Nephron (organoid): ENCODE measurements around the gene S1PR2.

ENCODE experiments used
- H3K27ac Mint-ChIP-seq, 3 experiments: 2 replicates each; pipeline ENCODE4 v1.8.0; 2020; ENCODE audit warnings: mixed read lengths in 3 of 3, mild to moderate bottlenecking in 2 of 3, moderate library complexity in 1 of 3
- H3K27me3 Mint-ChIP-seq: 2 replicates; pipeline ENCODE4 v1.8.0; 2021; ENCODE audit warnings: low read depth, mild to moderate bottlenecking, moderate library complexity, mixed read lengths
- H3K36me3 Mint-ChIP-seq: 2 replicates; pipeline ENCODE4 v1.8.0; 2020; ENCODE audit warnings: low read depth, mixed read lengths
- H3K4me1 Mint-ChIP-seq: 2 replicates; pipeline ENCODE4 v1.8.0; 2020; ENCODE audit warnings: mixed read lengths
- H3K4me3 Mint-ChIP-seq, 3 experiments: 2 replicates each; pipeline ENCODE4 v1.8.0; 2020; ENCODE audit warnings: mild to moderate bottlenecking in 3 of 3, mixed read lengths in 3 of 3, moderate library complexity in 2 of 3
- H3K9me3 Mint-ChIP-seq: 2 replicates; pipeline ENCODE4 v1.8.0; 2020; ENCODE audit warnings: mixed read lengths
- TF ChIP-seq, protein P1 (sequence below), 3 experiments: fragments of 200-600 bp; sonication (generic); IDR thresholded peaks; one replicate each; pipeline ENCODE4 v1.5.0; 2021; ENCODE audit warnings: antibody characterized with exemption in 3 of 3; ENCODE audit not compliant: unreplicated experiment in 3 of 3

The S1PR2 gene, protein sequence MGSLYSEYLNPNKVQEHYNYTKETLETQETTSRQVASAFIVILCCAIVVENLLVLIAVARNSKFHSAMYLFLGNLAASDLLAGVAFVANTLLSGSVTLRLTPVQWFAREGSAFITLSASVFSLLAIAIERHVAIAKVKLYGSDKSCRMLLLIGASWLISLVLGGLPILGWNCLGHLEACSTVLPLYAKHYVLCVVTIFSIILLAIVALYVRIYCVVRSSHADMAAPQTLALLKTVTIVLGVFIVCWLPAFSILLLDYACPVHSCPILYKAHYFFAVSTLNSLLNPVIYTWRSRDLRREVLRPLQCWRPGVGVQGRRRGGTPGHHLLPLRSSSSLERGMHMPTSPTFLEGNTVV

GRCh38 chr19:10230861-10231611 lies at the start of gene S1PR2:
TSS of gene S1PR2 (minus strand) at chr19:10231331. CDS start at chr19:10224905, 6,426 bp downstream.
- Mint-ChIP-seq H3K27me3 (no peaks in the 10 kb centered on the region), H3K36me3 (no peaks in the 10 kb centered on the region), H3K4me3 (peak within 1 kb of the TSS; percentile 91 to 94 (median 92)), H3K9me3 (no peaks in the 10 kb centered on the region), H3K27ac (peak within 1 kb of the TSS; percentile 92 to 93 (median 93)), H3K4me1 (peaks cover 26% of the 10 kb centered on the region)
- TF ChIP-seq, protein P1, sequence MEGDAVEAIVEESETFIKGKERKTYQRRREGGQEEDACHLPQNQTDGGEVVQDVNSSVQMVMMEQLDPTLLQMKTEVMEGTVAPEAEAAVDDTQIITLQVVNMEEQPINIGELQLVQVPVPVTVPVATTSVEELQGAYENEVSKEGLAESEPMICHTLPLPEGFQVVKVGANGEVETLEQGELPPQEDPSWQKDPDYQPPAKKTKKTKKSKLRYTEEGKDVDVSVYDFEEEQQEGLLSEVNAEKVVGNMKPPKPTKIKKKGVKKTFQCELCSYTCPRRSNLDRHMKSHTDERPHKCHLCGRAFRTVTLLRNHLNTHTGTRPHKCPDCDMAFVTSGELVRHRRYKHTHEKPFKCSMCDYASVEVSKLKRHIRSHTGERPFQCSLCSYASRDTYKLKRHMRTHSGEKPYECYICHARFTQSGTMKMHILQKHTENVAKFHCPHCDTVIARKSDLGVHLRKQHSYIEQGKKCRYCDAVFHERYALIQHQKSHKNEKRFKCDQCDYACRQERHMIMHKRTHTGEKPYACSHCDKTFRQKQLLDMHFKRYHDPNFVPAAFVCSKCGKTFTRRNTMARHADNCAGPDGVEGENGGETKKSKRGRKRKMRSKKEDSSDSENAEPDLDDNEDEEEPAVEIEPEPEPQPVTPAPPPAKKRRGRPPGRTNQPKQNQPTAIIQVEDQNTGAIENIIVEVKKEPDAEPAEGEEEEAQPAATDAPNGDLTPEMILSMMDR (IDR thresholded peaks at IDR 0.05; ENCODE audit: unreplicated experiment in 3 of 3): no peak

- Mint-ChIP-seq H3K27me3 (peaks cover 19% of the 10 kb centered on the region), H3K27ac (peak overlapping the region in 1 of 3 experiments; percentile 45), H3K9me3 (no peaks in the 10 kb centered on the region), H3K36me3 (peaks cover 1% of the 10 kb centered on the region), H3K4me3 (no peak overlapping the region), H3K4me1 (no peaks in the 10 kb centered on the region)
- TF ChIP-seq, protein P1 (IDR thresholded peaks at IDR 0.05; ENCODE audit: unreplicated experiment in 3 of 3): no peak
Measured at GRCh38 chr19:10279737-10280442, 48.8 kb upstream of the S1PR2 start.

DNA sequence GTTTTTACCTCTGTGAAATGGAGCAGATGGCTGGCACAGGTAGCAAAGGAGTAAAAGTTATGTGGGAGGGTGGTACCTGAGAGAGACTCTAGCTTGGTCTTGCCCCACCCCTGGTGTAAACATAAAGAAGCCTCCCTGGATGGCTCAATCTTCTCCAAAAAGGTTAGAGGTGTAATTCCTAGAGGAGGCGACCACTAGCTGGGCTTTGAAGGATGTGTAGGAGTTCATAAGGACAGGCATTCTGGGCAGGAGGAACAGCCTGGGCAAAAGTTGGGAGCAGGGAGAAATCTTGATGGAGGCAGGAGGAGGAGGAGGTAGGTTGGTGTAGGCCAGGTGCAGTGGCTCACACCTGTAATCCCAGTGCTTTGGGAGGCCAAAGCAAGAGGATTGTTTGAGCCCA lies 47.8 kb upstream of the S1PR2 start:
- H3K27ac Mint-ChIP-seq: no peak overlapping the region

DNA sequence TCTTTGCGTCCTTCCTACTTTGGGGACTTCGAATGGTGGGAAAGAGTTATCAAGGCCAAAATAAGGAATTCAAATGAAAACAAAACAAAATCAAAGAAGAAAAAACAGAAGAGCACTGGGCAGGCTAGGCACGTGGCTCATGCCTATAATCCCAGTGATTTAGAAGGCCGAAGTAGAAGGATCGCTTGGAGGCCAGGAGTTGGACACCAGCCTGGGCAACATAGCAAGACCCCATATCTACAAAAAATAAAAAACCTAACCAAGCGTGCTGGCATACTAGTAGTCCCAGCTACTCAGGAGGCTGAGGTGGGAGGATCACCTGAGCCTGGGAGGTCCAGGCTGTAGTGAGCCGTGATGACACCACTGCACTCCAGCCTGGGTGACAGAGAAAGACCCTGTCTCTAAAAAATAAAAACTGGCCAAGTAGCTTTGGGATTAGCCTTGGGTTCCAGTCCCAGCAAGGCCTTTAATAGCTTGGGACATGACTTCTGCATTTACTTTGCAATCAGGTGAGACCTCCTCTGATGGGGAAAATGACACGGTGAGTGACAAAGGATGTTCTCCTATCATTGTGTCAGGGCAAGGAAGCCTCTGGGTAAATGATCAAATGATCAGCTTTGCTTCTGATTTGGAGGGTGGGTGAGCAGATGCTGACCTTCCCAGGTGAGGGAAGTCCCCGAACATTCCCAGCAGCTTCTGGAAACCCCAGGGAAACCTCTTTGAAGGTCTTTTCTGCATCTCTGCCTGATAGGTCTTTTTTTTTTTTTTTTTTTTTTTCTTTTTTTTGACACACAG lies 46.9 kb upstream of the S1PR2 start:
- no peaks in the 10 kb centered on the region for H3K9me3 Mint-ChIP-seq
- H3K4me3 Mint-ChIP-seq: no peak overlapping the region
- H3K27me3 Mint-ChIP-seq: peaks cover 33% of the 10 kb centered on the region
- TF ChIP-seq, protein P1 (IDR thresholded peaks at IDR 0.05; ENCODE audit: unreplicated experiment in 3 of 3): no peak
- H3K36me3 Mint-ChIP-seq: no peaks in the 10 kb centered on the region
- H3K4me1 Mint-ChIP-seq: no peaks in the 10 kb centered on the region
- H3K27ac Mint-ChIP-seq: no peak overlapping the region

More for the DNA sequence above, 47.8 kb upstream of the S1PR2 start:
- Mint-ChIP-seq H3K4me3 (no peak overlapping the region), H3K9me3 (no peaks in the 10 kb centered on the region), H3K27me3 (peaks cover 28% of the 10 kb centered on the region), H3K4me1 (no peaks in the 10 kb centered on the region), H3K36me3 (no peaks in the 10 kb centered on the region)
- TF ChIP-seq, protein P1 (IDR thresholded peaks at IDR 0.05; ENCODE audit: unreplicated experiment in 3 of 3): no peak

DNA sequence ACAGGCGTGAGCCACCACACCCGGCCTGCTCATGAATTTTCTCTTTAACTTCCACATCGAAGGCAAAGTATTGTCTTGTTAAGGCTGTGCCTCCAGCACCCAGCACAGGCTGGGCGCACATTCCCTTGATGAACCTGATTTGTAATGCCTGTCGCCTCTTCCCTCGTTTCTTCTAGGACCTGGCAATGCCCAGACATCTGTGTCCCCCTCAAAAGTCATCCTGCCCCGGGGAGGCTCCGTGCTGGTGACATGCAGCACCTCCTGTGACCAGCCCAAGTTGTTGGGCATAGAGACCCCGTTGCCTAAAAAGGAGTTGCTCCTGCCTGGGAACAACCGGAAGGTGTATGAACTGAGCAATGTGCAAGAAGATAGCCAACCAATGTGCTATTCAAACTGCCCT lies 43.5 kb upstream of the S1PR2 start:
- peak overlapping the region in 1 of 3 experiments; percentile 58 for H3K27ac Mint-ChIP-seq
- H3K4me1 Mint-ChIP-seq: no peaks in the 10 kb centered on the region
- H3K4me3 Mint-ChIP-seq: no peak overlapping the region
- TF ChIP-seq, protein P1 (IDR thresholded peaks at IDR 0.05; ENCODE audit: unreplicated experiment in 3 of 3): no peak
- H3K9me3 Mint-ChIP-seq: no peaks in the 10 kb centered on the region
- H3K27me3 Mint-ChIP-seq: peaks cover 62% of the 10 kb centered on the region
- no peaks in the 10 kb centered on the region for H3K36me3 Mint-ChIP-seq
